Ectodermal cell (in vitro differentiated cells): ENCODE results near the gene AHRR.
"Not testable (repeated sequence)": the region's sequence is repeated elsewhere in the genome, so short reads cannot be mapped to it uniquely, and the experiment has no call there.

Experiments used
- H3K27ac ChIP-seq: 2 replicates; pipeline ENCODE4 v1.7.0; 2013; ENCODE audit warnings: mild to moderate bottlenecking, low read depth, low read length; ENCODE audit not compliant: insufficient read depth, poor library complexity, severe bottlenecking
- H3K27me3 ChIP-seq: 2 replicates; pipeline ENCODE4 v1.7.0; 2013; ENCODE audit warnings: mild to moderate bottlenecking, low read length; ENCODE audit not compliant: insufficient read depth, control insufficient read depth, poor library complexity, severe bottlenecking
- H3K36me3 ChIP-seq: one replicate; pipeline ENCODE4 v1.7.0; 2013; ENCODE audit warnings: low read length; ENCODE audit not compliant: control insufficient read depth, insufficient read depth
- H3K4me1 ChIP-seq: one replicate; pipeline ENCODE4 v1.7.0; 2013; ENCODE audit warnings: low read length; ENCODE audit not compliant: control insufficient read depth, insufficient read depth
- H3K4me3 ChIP-seq: 2 replicates; pipeline ENCODE4 v1.7.0; 2013; ENCODE audit warnings: low read depth, low read length, control low read depth; ENCODE audit not compliant: insufficient read depth
- H3K9me3 ChIP-seq: 2 replicates; pipeline ENCODE4 v1.7.0; 2013; ENCODE audit warnings: mild to moderate bottlenecking, low read length, moderate library complexity; ENCODE audit not compliant: control insufficient read depth
- WGBS, 2 experiments: methylation state at CpG; one replicate each; pipeline ENCODE4 v1.1.7; 2013; ENCODE audit warnings: missing lambda C conversion rate in 2 of 2; 5-methylcytosine and 5-hydroxymethylcytosine counted together

Gene AHRR

GRCh38 chr5:305050-305449 is 16.5 kb upstream of the AHRR start:
- no peaks in the 10 kb centered on the region for H3K27me3 ChIP-seq
- no peak overlapping the region for H3K27ac ChIP-seq
- H3K36me3 ChIP-seq: no peaks in the 10 kb centered on the region
- 92 to 93% methylated on average over 9 of the region's 9 CpGs for WGBS, 2 experiments
- no peaks in the 10 kb centered on the region for H3K9me3 ChIP-seq
- peaks cover 19% of the 10 kb centered on the region for H3K4me1 ChIP-seq
- no peak overlapping the region for H3K4me3 ChIP-seq

GRCh38 chr5:305459-305858 is 16.1 kb upstream of the AHRR start:
- Histone ChIP-seq H3K36me3 (no peaks in the 10 kb centered on the region), H3K4me3 (no peak overlapping the region), H3K27ac (no peak overlapping the region), H3K9me3 (no peaks in the 10 kb centered on the region), H3K27me3 (no peaks in the 10 kb centered on the region), H3K4me1 (peaks cover 19% of the 10 kb centered on the region)
- WGBS, 2 experiments: 96 to 99% methylated on average over 14 of the region's 14 CpGs

- WGBS, 2 experiments: 95 to 96% methylated on average over 28 of the region's 28 CpGs
- Histone ChIP-seq H3K4me3 (no peak overlapping the region), H3K4me1 (peaks cover 19% of the 10 kb centered on the region), H3K27me3 (no peaks in the 10 kb centered on the region), H3K9me3 (no peaks in the 10 kb centered on the region), H3K36me3 (no peaks in the 10 kb centered on the region), H3K27ac (no peak overlapping the region)
These were observed 15.3 kb upstream of the AHRR start for GRCh38 chr5:306011-306805.

GRCh38 chr5:307306-307705 is 14.2 kb upstream of the AHRR start:
- no peak overlapping the region for H3K27ac ChIP-seq
- H3K9me3 ChIP-seq: no peaks in the 10 kb centered on the region
- no peak overlapping the region for H3K4me3 ChIP-seq
- 92 to 93% methylated on average over 26 of the region's 26 CpGs for WGBS, 2 experiments
- H3K36me3 ChIP-seq: no peaks in the 10 kb centered on the region
- H3K4me1 ChIP-seq: peaks cover 19% of the 10 kb centered on the region
- no peaks in the 10 kb centered on the region for H3K27me3 ChIP-seq

DNA sequence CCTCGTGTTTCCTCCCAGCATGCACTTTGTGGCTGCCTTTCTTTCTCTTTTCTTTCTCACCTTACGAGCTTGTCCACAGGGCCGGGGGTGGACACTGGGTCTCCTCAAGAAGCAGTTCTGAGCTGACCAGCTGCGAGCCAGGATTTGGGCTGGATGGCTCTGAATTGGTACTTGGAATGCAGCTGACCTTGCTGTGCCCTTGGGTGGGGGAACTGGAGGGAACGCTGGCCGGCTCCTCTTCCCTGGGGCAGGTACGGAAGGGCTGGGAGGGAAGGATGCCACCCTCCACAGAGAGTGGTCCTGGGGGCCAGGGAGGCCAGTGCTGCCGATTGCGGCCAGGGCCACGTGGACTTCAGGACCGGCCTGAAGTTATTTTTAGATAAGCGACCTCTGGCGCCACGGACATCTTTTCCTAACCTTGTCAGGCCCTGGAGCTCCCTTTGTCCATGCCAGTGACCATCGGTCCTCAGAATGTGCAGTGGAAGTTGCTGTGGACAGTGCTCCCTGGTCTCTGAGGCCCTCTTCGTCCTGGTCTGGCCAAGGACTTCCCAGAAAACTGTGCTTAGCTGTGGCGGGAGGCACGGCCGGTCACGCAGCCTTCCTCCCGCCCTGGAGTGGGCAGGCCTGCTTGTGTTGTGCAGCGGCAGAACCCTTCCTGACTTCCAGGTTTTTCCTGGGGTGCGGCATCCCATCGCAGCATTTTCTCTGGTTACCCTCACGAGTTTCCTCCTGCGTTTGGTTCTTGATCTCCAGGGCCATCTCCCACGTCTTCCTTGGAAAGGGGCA is 13.5 kb upstream of the AHRR start:
- H3K4me1 ChIP-seq: peaks cover 19% of the 10 kb centered on the region
- no peak overlapping the region for H3K4me3 ChIP-seq
- no peaks in the 10 kb centered on the region for H3K36me3 ChIP-seq
- H3K27ac ChIP-seq: no peak overlapping the region
- no peaks in the 10 kb centered on the region for H3K27me3 ChIP-seq
- no peaks in the 10 kb centered on the region for H3K9me3 ChIP-seq
- 93% methylated on average over 27 of the region's 27 CpGs for WGBS, 2 experiments

DNA sequence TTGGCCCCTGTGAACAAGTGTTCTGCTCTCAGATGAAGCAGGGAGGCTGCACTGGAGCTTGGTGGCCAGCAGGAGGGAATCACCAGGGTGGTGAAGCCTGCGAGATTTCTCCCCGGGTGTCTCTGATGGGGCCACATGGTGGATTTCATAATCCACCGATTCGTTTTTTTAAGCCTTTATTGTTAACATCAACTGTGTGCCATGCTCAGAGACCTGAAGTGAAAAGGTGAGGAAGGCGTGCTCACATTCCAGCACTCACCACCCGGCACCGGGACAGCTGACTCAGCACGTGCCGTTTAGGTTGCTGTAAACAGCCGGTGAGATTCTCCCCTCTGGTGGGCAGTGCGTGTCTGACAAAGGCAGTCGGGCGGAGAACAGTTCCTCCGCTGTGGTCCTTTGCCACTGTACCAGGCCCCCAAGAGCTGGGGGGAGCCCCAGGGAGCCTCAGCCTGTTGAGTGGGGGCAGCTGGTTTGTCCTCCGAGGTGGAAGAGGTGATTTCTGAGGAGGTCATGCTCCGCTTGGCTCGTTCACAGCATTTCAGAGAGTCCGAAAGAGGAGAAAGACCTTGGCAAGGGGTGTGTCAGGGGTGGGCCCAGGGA is 12.7 kb upstream of the AHRR start:
- Histone ChIP-seq H3K27me3 (no peaks in the 10 kb centered on the region), H3K36me3 (no peaks in the 10 kb centered on the region), H3K4me1 (peaks cover 19% of the 10 kb centered on the region), H3K9me3 (no peaks in the 10 kb centered on the region), H3K27ac (no peak overlapping the region), H3K4me3 (no peak overlapping the region)
- WGBS, 2 experiments: 85 to 87% methylated on average over 18 of the region's 18 CpGs

- not testable (repeated sequence) for H3K27me3 ChIP-seq, H3K4me3 ChIP-seq, H3K36me3 ChIP-seq, H3K27ac ChIP-seq, H3K9me3 ChIP-seq
- 95 to 96% methylated on average over 16 of the region's 21 CpGs for WGBS, 2 experiments
- H3K4me1 ChIP-seq: peaks cover 19% of the 10 kb centered on the region
These were observed 11.7 kb upstream of the AHRR start for GRCh38 chr5:309831-310230.

- Histone ChIP-seq H3K36me3 (no peaks in the 10 kb centered on the region), H3K4me3 (no peak overlapping the region), H3K27me3 (no peaks in the 10 kb centered on the region), H3K27ac (no peak overlapping the region), H3K9me3 (no peaks in the 10 kb centered on the region), H3K4me1 (peaks cover 19% of the 10 kb centered on the region)
- 85 to 92% methylated on average over 8 to 9 of the region's 9 CpGs for WGBS, 2 experiments
These were observed 11.0 kb upstream of the AHRR start for GRCh38 chr5:310516-310915.

DNA sequence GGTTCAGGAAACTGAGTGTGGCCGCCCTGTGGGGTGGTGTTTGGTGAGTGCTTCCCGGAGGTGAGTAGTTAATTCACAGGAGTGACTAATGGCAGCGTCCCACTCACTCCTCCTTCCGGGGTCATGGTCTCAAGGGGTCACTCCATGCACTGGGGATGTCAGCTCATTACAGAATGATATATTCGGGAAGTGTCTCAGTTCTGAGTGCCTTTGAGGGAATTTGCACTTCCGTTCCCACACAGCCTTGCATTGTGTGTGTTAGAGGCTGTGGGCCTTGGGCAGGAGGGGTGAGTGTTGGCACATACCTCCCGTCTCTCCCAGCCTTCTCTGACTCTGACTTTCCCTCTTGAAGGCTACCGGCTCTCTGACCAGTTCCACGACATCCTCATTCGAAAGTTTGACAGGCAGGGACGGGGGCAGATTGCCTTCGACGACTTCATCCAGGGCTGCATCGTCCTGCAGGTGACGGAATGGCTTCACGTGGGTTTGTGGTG is 10.5 kb upstream of the AHRR start:
- no peak overlapping the region for H3K27ac ChIP-seq
- no peaks in the 10 kb centered on the region for H3K9me3 ChIP-seq
- H3K27me3 ChIP-seq: no peaks in the 10 kb centered on the region
- no peak overlapping the region for H3K4me3 ChIP-seq
- 92 to 94% methylated on average over 16 of the region's 16 CpGs for WGBS, 2 experiments
- peaks cover 19% of the 10 kb centered on the region for H3K4me1 ChIP-seq
- H3K36me3 ChIP-seq: no peaks in the 10 kb centered on the region

DNA sequence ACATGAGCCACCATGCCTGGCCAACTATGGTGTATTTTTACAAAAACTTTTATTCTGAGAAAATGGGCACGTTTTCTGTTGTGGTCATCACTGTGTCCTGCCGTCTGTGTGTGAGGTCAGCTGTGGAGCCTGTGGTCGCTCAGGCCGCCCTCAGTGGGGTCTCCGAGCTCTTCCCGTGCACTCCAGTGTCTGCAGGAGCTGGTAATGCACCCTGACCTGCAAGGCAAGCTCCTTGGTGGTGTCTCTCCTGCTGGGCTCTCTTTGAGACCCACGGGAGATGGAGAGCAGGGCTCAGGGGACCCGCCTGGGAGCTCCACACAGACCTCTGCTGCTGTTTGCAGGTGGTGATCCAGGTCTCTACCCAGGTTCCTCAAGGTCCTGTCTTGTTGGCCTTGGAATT is 9.6 kb upstream of the AHRR start:
- WGBS, 2 experiments: 90% methylated on average over 8 of the region's 8 CpGs
- peaks cover 21% of the 10 kb centered on the region for H3K4me1 ChIP-seq
- no peak overlapping the region for H3K4me3 ChIP-seq
- H3K36me3 ChIP-seq: no peaks in the 10 kb centered on the region
- H3K9me3 ChIP-seq: no peaks in the 10 kb centered on the region
- no peaks in the 10 kb centered on the region for H3K27me3 ChIP-seq
- H3K27ac ChIP-seq: no peak overlapping the region
